HT-29 (cell line): ENCODE measurements around the gene TMEM38A. TPM values are rescaled to one million over a fixed set of nuclear protein-coding genes. Genes with fewer than 3 reads are reported as not detected.

ENCODE experiments used
- DNase-seq: peaks from one replicate; pipeline ENCODE4 v3.0.0-alpha.2; 2015; ENCODE audit warnings: low spot score
- total RNA-seq: library from RNA; depleted of rRNA; stranded (reverse); fragments of >200 nt; shearing (Covaris generic); gene quantifications from 2 replicates; pipeline ENCODE4 v1.2.3, GENCODE V29; 2014; rRNA removed

Gene TMEM38A, protein sequence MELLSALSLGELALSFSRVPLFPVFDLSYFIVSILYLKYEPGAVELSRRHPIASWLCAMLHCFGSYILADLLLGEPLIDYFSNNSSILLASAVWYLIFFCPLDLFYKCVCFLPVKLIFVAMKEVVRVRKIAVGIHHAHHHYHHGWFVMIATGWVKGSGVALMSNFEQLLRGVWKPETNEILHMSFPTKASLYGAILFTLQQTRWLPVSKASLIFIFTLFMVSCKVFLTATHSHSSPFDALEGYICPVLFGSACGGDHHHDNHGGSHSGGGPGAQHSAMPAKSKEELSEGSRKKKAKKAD
- total RNA-seq = 10.1 and 14.2 TPM in 2 replicates

DNA sequence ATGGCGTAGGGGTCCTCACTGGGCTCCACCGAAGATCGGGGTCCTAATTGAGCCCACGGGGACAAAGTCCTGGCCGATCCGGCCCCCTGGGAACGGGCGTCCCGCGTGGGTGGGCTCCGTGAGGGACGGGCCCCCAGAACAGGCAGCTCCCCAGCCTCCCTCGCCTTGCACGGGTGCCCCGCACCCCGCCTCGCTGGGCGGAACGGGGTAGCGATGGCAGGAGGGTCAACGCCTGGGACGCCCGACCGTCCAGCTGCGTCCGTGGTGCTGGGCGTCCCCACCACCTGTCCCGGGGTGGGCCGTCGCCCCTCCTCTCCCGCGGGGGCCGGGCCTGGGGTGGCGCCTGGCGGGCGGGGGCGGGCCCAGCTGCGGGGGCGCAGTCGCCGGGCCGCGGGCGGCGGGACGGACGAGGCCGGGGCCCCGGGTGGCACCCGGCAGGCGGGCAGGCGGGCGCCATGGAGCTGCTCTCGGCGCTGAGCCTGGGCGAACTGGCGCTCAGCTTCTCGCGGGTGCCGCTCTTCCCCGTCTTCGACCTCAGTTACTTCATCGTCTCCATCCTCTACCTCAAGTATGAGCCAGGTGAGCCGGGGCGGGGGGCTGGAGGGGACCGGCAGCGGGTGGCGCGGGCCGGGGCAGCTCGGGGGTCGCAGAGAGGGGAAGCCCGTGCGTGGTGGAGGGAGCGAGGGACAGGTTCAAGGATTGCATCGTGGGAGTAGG is at the start of gene TMEM38A:
TMEM38A (plus strand) TSS at position 377 of the 717 bp plus-strand sequence; CDS start at position 456, 79 bp downstream.
- DNase-seq = peak; percentile 51

DNA sequence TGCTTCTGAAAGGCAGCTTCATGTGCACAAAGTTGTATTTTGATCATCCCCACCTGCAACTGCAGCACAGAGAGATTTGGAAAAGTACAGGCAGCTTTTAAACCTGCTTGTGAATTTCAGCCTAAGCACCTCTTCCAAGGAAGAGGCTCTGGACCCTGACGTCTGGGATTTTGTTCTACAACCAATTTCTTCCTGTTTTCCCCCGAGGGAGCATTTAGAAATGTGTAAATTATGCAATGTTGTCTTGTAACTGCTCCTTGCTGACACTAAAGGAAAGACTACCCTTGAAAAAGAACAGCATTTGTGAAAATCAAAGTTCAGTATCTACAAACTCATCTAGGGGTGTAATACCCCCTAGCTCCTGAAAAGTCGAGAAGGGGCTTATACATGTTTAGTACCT is 48.3 kb upstream of the TMEM38A start:
- no peak for DNase-seq

DNA sequence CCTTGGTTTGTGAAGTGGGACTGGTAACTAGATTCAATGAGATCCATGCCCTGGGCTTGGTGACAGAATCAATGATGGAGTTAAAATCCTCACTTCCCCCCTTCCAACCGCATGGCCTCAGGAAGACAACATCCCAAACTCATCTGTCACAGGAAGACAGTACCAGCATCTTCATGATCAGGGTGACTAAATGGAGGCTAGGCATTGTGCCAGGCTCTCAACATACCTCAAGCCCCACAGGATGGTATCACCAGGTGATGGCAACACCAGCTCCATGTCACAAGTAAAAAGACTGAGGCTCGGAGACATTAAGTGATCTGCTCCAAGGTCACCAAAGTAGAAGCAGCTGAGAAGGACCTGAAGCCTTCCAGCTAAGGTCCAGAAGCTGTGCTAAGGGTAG is 47.1 kb upstream of the TMEM38A start:
- DNase-seq = no peak

DNA sequence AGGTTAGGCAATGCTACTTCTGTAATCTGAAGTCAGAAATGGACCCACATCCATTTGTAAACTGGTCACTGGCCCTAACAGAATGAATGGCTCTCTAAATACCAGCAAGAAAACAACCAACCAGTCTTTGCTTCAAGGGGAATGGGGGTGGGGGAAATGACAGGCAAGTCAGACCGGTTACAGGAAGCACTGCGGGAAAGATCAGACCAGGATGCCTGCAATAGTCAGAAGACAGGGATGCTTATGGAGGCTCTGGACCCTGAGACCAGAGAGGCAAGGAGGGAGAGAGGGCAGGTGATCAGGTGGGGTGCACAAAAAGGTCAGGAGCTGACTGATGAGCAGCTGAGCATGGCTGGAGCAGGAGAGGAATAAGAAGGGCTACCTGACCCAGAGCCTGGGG is 46.0 kb upstream of the TMEM38A start:
- no peak for DNase-seq

DNA sequence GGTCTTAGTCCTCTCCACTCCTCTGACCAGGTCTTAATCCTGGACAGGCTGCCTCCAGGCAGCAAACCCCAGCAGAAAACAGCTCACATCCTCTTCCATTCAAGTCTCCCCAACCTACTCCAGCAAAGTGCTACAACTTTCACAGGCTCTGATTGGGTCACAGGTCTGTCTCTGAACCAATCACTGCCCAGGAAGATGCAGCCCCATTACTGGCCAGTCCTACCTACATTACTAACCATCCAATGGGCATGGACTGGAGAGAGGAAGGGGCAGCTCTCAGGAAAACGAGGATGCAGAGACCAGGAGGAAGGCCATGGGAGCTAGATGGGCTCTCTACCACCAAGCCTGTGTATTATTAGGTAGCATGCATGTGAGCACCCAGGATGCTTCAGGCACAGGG is 45.1 kb upstream of the TMEM38A start:
- no peak for DNase-seq

DNA sequence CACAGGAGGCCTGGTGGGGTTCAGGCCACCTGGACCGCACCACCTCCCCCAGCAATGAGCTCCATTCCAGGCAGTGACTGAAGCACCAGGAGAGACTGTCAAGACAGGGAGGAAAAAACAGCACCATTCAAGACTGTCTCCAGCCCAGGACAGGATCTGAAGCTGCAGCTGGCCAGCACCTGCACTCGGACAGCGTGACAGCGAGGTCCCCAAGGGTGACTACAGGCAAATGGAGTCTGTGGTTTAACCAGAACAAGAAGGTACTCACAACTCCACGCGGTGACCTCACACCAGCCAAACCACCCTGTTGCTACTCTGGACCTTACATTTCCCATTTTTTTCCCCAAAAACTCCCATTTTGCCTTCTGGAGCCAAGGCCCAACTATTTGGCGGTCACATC is 42.7 kb upstream of the TMEM38A start:
- no peak for DNase-seq

DNA sequence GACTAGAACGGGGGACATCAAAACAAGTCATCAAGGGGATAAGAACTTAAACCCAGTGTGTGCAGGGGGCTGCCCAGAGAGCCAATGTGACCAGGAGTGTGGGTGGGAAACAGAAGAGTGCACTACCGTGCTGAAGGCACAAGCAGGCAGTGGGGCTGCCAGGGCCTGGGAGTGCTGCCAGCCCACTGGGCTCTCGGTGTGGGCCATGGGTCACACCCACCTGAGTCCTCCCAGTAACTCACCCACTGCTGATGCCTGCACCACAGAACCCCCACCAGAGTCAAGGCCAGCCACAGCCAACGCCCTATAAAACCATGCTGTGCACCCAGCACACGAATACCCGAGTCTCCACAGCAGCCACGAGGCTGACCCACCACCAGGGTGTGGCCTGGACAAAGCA is 41.5 kb upstream of the TMEM38A start:
- no peak for DNase-seq

DNA sequence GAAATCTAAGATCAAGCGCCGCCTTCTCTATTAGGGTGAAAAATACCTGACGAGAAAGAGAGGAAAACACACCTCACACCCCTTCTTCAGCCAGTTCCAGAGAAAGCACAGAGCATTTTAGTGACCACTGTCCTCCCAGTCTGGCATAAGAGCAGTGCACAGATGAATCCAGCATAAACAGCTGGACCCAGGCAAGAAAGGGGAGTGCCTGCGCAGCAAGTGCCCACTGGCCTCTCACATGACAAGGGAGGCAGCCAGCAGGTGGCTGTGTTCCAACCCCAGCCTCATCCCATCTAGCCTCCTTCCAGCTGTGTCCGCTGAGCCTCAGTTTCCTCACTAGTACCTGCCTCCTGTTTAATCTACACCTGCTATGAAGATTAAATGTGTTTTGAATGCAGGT is 40.9 kb upstream of the TMEM38A start:
- no peak for DNase-seq

DNA sequence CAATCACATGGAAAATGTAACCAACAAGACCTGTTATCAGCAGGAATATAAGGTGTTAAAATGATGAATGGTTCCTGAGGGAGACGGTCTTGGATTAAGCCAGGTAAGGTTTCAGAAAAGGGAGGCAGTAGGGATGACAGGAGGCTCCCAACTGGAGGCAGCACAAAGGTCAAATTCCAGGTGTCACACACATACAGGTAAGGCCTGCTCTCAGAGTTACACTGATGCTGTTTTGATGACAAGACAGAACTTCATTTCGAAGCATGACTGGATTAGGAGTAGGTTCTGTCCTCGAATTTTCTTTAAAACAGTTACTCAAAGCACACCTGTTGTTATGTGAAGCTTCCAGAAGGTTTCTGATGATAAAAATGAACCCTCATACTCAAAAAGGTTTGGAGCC is 40.4 kb upstream of the TMEM38A start:
- no peak for DNase-seq

DNA sequence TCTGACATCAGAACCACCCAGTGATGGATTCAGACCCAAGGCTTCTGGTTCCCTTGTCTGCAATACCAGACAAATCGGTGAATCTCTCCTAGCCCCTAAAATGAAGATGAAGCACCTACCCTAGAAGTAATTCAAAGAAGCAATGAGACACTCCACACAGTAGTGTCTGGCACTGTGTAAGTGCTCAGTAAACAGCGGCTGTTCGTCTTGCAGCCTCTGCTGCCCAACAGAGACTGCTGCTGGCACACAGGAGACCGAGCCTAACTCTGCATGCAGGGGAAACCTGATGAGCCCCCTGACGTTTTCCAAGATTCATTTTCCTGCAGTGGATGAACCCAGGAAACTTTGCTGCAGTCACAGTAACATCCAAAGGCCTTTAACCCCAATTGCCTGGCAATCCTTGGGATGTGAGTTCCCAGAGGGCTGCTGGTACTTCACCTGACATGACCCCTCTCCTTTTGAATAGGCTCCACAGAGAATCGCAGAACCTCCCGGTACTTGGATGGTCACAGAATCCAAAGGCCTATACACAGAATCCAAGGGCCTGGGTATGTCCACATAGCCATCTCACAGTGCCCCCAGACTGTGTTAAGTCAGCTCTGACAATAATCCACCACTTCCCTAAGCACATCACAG is 39.7 kb upstream of the TMEM38A start:
- DNase-seq = no peak

DNA sequence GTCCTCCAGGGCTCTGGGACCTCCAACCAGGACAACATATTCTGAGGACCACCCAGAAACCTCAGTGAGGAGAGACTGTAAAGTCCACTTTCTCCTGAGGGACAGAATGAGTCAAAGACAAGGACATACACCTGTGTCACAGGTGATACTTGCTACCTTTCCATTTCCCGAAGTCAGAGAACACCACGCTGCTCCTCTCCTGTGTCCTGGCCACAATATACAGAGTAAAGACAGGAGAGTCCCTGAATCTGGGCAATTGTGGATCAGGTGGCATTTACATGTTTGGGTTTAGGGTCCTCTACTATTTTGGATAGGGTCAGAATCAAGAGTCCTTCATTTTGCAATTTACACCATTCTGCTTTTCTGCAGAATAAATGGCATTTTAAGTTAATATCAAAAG is 37.9 kb upstream of the TMEM38A start:
- DNase-seq = no peak

DNA sequence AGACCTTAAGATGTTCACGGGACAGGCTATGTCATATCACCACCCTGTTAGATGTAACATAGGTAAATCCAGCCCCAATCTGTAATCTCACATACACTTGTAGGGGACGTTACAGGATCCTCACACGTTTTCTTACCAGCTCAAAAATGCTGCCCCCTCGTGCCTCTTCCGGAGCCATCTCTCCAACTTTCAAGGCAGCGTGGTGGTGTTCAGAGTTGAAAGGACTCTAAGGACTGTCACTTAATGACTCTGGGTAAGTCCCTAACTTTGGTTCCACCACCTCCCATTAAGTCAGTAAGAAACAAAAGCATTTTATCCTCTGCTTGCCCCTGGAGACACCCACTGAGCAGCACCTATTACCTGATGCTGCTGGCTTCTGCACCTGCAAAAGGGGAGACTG is 37.4 kb upstream of the TMEM38A start:
- no peak for DNase-seq

DNA sequence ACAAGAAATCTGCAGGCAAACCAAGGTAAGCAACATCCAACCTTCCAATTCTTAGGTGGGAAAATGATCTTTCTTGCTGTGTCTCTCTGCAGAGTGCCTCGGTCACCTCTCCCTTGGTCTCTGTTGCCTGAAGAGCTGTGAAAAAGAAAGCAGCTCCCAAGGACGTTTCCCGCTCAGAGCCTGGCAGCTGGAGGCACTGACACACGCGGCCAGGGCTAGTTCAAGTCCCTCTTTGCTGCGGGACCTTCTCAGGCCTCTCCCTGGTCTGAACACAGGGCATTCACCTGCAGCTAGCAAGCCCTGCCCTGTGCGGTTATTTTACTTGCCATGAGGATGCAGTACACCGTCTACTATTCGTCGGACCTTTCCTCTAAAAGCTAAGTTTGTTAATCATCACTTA is 36.7 kb upstream of the TMEM38A start:
- no peak for DNase-seq

DNA sequence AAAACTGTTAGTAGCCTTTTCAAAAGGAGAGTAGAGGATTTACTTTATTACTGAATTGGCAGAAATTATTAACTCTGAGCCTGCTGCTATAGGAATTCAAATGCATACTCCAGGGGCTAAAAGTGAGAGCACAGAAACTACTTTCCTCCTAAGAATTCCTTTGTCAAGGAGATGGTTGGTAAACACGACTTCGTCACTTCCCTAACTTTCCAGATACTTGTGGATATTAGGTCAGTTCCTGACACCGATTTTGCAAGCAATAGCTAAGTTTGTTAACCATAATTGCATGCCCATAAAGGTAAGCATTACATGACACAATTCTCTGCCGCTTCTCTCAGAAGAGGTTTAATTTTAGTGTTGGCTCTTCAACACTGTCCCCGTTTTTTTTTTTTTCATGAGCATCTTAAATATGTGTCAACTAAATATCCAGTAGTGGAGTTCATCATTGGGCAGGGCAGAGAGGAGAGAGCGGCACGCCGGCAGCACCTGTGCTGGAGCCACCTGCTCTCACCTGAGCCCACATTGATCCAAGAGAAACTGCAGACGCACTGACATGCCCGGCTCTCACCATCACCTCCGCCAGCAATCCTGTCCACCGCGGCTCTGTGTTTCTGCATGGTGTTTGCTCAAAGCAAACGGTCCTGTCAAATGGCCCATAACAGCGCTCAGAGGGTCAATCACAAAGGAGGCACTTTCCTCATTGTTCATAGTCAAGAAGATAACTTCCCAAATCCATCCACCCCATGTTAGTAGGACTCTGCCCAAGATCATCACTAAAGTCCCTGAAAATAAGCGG is 35.6 kb upstream of the TMEM38A start:
- DNase-seq = no peak

DNA sequence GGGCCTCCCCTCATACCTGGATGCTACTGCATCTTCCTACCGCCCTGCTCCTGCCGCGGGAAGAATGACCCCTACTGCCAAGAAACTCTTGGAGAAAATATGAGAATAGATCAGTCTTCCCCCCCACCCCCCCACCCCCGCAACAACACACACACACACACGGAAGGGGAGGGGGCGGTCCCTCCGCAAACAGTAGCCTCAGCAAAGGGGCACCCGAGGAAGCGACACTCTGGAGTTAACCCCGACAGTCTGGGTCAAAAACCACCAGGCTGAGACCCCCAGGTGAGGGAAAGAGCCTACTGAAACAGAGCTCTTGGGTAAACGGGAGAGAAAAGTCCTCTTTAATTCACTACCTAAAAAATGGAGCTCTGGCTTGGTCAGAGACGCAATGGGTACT is 34.1 kb upstream of the TMEM38A start:
- no peak for DNase-seq

DNA sequence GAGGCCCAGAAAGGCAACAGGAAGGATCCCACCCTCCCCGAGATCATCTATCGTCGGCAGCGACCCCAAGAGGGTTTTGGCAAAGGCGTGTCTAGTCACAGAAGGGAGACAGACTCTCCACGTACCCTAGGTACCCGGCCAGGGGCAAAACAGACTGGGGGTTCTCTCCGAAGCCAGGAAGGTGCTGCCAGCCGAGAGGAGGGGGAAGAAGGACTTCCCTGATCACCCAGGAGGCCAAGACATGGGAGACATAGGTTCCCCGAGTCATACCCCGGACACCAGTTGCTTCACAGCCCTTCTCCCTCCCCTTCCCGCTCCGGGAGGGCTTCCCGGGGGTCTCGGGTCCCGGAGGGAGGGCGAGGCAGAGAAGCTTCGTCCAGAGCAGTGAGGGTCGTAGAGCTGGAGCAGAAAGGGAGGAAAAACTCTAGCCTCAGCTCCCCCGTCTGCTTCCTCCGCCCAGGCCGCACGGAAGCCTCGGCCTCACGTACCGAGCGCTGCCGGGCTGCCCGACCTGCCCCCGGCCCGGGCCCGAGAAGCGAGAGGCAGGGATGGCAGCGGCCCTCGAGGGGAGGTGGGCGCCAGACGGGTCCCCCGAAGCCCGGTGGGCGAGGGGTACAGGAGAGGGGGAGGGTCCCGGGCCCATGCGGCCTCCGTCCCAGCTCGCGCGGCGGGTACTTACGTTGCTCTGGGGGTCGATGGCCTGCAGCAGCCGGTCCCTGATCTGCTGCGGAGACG is 33.6 kb upstream of the TMEM38A start:
- DNase-seq = no peak

DNA sequence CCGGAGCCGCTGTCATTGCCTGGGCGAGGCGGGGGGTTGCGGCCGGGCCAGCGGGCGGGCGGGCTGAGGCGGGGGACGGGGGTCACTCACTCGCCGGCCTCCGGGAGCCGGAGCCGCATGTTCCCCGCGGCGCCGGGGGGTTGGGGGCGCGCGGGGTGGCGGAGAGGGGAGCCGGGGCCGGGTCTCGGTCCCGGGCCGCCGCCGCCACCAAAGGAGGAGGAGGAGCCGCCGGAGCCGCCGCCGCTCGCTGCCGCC is 33.1 kb upstream of the TMEM38A start:
- no peak for DNase-seq

DNA sequence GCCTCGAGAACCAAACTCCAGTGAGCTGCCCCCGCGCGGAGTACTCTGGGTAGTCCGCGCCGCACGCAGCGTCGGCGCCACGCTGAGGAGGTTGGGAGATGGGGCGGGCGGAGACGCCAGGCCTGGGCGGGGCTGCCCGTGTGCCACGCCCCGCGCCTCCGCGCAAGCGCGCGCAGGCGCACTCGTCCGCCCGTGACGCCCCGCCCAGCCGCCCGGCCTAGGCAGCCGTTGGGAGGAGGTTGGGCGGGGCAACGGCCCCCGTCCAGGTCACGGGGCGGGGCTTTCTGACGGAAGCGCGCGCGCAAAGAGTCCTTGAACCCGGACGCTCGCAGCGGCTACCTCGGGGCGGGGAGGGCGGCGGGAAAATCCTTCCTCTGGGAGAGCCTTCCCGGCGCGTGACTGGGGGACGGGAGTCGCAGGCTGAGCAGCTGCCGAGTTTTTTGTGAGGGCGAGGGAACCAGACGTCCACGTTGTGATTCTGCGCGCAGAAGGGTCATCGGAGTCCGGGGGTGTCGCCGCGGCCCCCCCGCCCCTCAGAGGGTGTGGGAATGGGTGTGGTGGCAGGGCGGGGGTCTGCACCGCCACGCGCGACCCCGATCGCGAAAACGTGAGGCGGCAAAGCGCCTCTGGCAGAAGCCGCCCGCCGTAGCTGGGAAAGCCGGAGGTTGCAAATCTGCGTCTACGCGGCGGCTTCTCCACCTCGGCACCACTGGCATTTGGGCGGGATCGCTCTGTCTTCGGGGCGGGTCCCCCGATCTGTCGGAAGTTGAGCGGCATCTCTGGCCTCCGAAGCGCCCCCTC is 32.6 kb upstream of the TMEM38A start, which contains the start of gene MED26:
MED26 (minus strand) TSS at position 22 of the 801 bp plus-strand sequence. CDS start 261 bp downstream, outside the sequence.
- DNase-seq = peak; percentile 90

DNA sequence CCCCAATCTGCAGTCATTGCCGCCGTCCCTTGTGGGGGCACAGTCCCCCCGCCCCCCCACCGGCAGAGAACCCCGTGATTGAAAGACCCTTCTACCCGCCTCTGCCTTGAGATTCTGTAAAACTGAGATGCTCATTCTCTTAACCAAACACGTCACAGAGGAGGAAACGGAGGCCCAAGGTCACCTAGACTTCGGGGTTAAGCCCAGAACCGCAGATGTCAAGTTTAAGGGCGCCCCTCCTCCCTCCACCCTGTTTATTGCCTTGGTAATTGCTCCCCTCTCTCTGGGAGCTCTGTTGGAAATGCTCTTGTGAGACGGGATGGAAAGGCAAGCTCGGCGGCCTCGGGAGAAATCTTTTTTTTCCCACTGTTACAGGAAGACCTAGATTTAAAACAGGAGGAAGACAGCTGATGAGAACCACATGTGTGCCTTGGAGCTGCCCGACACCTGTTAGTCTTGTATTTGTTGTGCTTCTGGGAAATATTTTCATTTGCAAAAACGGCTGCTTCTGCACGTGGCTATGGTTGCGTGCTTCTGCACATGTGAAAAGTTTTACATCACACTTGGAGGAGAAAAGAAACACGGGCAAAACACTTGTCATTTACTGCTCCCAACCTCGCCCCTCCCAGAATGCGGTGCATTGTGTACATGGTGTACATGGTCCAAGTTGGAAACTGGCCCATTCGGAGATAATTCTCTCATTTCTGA is 31.8 kb upstream of the TMEM38A start:
- peak; percentile 8 for DNase-seq

DNA sequence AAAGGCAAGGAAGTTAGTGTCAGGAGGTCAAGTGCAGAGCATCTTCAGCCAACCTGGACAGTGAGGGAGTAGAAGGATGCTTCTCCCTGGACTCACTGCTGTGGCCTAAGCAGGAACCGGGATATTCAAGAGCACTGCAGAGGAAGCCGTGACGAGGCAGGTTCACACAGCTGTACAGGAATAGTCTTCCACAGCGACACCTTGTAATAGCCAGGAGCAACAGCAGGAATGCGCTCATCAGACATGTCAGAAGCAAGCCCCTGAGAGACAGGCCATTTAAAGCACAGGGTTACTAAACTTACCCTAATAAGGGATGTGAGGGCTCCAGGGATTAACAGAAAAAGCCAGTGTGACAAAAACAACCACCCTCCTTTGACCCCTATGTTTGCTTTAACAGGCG is 29.5 kb upstream of the TMEM38A start:
- DNase-seq = no peak
